ENCODE results near the gene C1QTNF8.

DNA sequence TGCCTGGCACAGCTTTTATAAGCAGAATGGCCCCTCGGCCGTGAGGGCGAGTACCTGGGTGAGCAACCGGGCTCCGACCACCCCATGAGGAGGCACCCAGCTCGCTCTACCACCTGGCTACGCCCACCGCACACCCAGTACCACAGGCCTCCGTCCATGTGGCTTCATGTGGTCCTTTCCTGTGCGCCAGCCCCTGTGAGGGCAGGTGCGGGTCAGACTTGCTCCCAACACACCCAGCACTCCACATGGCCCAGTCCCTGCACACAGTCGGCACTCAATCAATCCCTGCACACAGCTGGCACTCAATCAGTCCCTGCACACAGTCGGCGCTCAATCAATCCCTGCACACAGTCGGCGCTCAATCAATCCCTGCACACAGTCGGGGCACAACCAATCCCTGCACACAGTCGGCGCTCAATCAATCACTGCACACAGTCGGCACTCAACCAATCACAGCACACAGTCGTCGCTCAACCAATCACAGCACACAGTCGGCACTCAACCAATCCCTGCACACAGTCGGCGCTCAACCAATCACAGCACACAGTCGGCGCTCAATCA is 4.0 kb downstream of the C1QTNF8 start:
- TF ChIP-seq, protein P1, sequence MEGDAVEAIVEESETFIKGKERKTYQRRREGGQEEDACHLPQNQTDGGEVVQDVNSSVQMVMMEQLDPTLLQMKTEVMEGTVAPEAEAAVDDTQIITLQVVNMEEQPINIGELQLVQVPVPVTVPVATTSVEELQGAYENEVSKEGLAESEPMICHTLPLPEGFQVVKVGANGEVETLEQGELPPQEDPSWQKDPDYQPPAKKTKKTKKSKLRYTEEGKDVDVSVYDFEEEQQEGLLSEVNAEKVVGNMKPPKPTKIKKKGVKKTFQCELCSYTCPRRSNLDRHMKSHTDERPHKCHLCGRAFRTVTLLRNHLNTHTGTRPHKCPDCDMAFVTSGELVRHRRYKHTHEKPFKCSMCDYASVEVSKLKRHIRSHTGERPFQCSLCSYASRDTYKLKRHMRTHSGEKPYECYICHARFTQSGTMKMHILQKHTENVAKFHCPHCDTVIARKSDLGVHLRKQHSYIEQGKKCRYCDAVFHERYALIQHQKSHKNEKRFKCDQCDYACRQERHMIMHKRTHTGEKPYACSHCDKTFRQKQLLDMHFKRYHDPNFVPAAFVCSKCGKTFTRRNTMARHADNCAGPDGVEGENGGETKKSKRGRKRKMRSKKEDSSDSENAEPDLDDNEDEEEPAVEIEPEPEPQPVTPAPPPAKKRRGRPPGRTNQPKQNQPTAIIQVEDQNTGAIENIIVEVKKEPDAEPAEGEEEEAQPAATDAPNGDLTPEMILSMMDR (IDR thresholded peaks at IDR 0.05; ENCODE audit: insufficient read depth, low read length): no peak
- no peak for TF ChIP-seq GABPA (IDR thresholded peaks at IDR 0.05; ENCODE audit: low read depth)
- TF ChIP-seq POLR2AphosphoS5 (IDR thresholded peaks at IDR 0.05; ENCODE audit: low read depth): no peak
- TF ChIP-seq REST (IDR thresholded peaks at IDR 0.05; ENCODE audit: insufficient replicate concordance, low read depth): no peak
- no peak for TF ChIP-seq SPI1 (IDR thresholded peaks at IDR 0.05; ENCODE audit: borderline replicate concordance, low read depth)
